Measurements from ENCODE around the gene HRK.
A peak's percentile ranks its signal among the peaks of the same experiment; 100 is the strongest.

HRK gene

GRCh38 chr12:116867523-116867922 lies 13.7 kb downstream of the HRK start:
- Histone ChIP-seq H3K9ac (ENCODE audit: low read depth, low read length) (no peak overlapping the region), H2AFZ (ENCODE audit: low read depth, low read length) (no peak overlapping the region)
- no peak for ATAC-seq (ENCODE audit: insufficient read depth, low read depth)

GRCh38 chr12:116864371-116865160 lies 16.7 kb downstream of the HRK start:
- TF ChIP-seq CTCF (IDR thresholded peaks at IDR 0.05; ENCODE audit: borderline replicate concordance, extremely low read depth, low read length, poor library complexity, severe bottlenecking) (no peak), EZH2 (IDR thresholded peaks at IDR 0.05; ENCODE audit: borderline replicate concordance, low read depth, low read length, severe bottlenecking) (no peak)
- Histone ChIP-seq H3K9me3 (ENCODE audit: insufficient read depth, low read length, severe bottlenecking) (no peaks in the 10 kb centered on the region), H3K4me1 (ENCODE audit: insufficient read depth, low read length) (peaks cover 16% of the 10 kb centered on the region), H3K27me3 (ENCODE audit: insufficient read depth, low read length, poor library complexity) (no peaks in the 10 kb centered on the region), H3K36me3 (ENCODE audit: insufficient read depth, low read length) (no peaks in the 10 kb centered on the region), H2AFZ (ENCODE audit: low read depth, low read length) (no peak overlapping the region), H3K9ac (ENCODE audit: low read depth, low read length) (no peak overlapping the region), H3K27ac (ENCODE audit: low read length) (no peak overlapping the region), H3K79me2 (ENCODE audit: insufficient read depth, low read length) (no peaks in the 10 kb centered on the region), H3K4me2 (ENCODE audit: insufficient read depth, low read length) (no peak overlapping the region), H3K4me3 (ENCODE audit: low read depth in 1 of 2, low read length in 2 of 2) (no peak overlapping the region), H4K20me1 (ENCODE audit: insufficient read depth, low read length) (no peaks in the 10 kb centered on the region)
- no peak for ATAC-seq (ENCODE audit: insufficient read depth, low read depth)
- no peak for DNase-seq

More at GRCh38 chr12:116867523-116867922, 13.7 kb downstream of the HRK start:
- no peaks in the 10 kb centered on the region for H4K20me1 ChIP-seq (ENCODE audit: insufficient read depth, low read length)
- no peak for DNase-seq
- H3K36me3 ChIP-seq (ENCODE audit: insufficient read depth, low read length): no peaks in the 10 kb centered on the region
- no peak overlapping the region for H3K4me2 ChIP-seq (ENCODE audit: insufficient read depth, low read length)
- no peaks in the 10 kb centered on the region for H3K9me3 ChIP-seq (ENCODE audit: insufficient read depth, low read length, severe bottlenecking)
- no peaks in the 10 kb centered on the region for H3K79me2 ChIP-seq (ENCODE audit: insufficient read depth, low read length)
- TF ChIP-seq EZH2 (IDR thresholded peaks at IDR 0.05; ENCODE audit: borderline replicate concordance, low read depth, low read length, severe bottlenecking) (no peak), CTCF (IDR thresholded peaks at IDR 0.05; ENCODE audit: borderline replicate concordance, extremely low read depth, low read length, poor library complexity, severe bottlenecking) (no peak)
- H3K27ac ChIP-seq (ENCODE audit: low read length): no peak overlapping the region
- no peaks in the 10 kb centered on the region for H3K4me1 ChIP-seq (ENCODE audit: insufficient read depth, low read length)
- no peaks in the 10 kb centered on the region for H3K27me3 ChIP-seq (ENCODE audit: insufficient read depth, low read length, poor library complexity)
- no peak overlapping the region for H3K4me3 ChIP-seq (ENCODE audit: low read depth in 1 of 2, low read length in 2 of 2)

- Histone ChIP-seq H3K27ac (ENCODE audit: low read length) (no peak overlapping the region), H3K9ac (ENCODE audit: low read depth, low read length) (no peak overlapping the region), H3K27me3 (ENCODE audit: insufficient read depth, low read length, poor library complexity) (no peaks in the 10 kb centered on the region), H2AFZ (ENCODE audit: low read depth, low read length) (no peak overlapping the region), H3K36me3 (ENCODE audit: insufficient read depth, low read length) (no peaks in the 10 kb centered on the region), H3K79me2 (ENCODE audit: insufficient read depth, low read length) (no peaks in the 10 kb centered on the region), H3K4me1 (ENCODE audit: insufficient read depth, low read length) (peaks cover 16% of the 10 kb centered on the region), H3K9me3 (ENCODE audit: insufficient read depth, low read length, severe bottlenecking) (no peaks in the 10 kb centered on the region), H3K4me3 (ENCODE audit: low read depth in 1 of 2, low read length in 2 of 2) (no peak overlapping the region), H3K4me2 (ENCODE audit: insufficient read depth, low read length) (no peak overlapping the region), H4K20me1 (ENCODE audit: insufficient read depth, low read length) (no peaks in the 10 kb centered on the region)
- DNase-seq (peak; percentile 20), ATAC-seq (ENCODE audit: insufficient read depth, low read depth) (no peak)
- TF ChIP-seq EZH2 (IDR thresholded peaks at IDR 0.05; ENCODE audit: borderline replicate concordance, low read depth, low read length, severe bottlenecking) (no peak), CTCF (IDR thresholded peaks at IDR 0.05; ENCODE audit: borderline replicate concordance, extremely low read depth, low read length, poor library complexity, severe bottlenecking) (peak; percentile 71)
Observed at GRCh38 chr12:116863275-116863767, 17.9 kb downstream of the HRK start.
